HCT116 (cell line): ENCODE results near the gene LAX1. TPM values are rescaled to one million over a fixed set of nuclear protein-coding genes. Genes with fewer than 3 reads are reported as not detected.
A peak's percentile ranks its signal among the peaks of the same experiment; 100 is the strongest.

Experiments used
- ATAC-seq: fragments of 200-7000 bp; cut with Tn5 transposase; 2 replicates; pipeline ENCODE4 v1.9.1; 2020; ENCODE audit warnings: mild to moderate bottlenecking, moderate library complexity
- BruUV-seq: library from RNA; stranded (reverse); fragments of 400-500 nt; replicated peaks from 2 replicates; lab custom pipeline; 2021; lab: Mats Ljungman, UMichigan
- CTCF ChIA-PET: fragments of 300-600 bp; sonication (Branson Sonifier 250); formaldehyde crosslinking; loops from one replicate; lab custom pipeline; 2021; ENCODE audit warnings: antibody characterized with exemption; lab: Charles Lee
- POLR2A ChIA-PET: fragments of 300-600, 350-600 bp; sonication (Branson Sonifier 250); formaldehyde crosslinking; loops from one replicate; lab custom pipeline; 2021; ENCODE audit warnings: antibody characterized with exemption; lab: Charles Lee
- RAD21 ChIA-PET, 2 experiments: fragments of 300-600 bp; sonication (Branson Sonifier 250); formaldehyde crosslinking; loops; one replicate each; lab custom pipeline; 2023; ENCODE audit warnings: low total read pairs in 2 of 2; ENCODE audit not compliant: uncharacterized antibody in 2 of 2, unreplicated experiment in 2 of 2, low non-redundant PET in 1 of 2; lab: Charles Lee
- DNase-seq: peaks from one replicate; pipeline ENCODE4 v3.0.0-alpha.2; 2010; ENCODE audit warnings: low read depth, low spot score
- H2AFZ ChIP-seq: fragments of 200-600 bp; shearing (Covaris generic), sonication (generic); 2 replicates; pipeline ENCODE4 v1.6.1; 2017; ENCODE audit warnings: low read depth, mixed run types, mixed read lengths, antibody characterized with exemption, low read length; ENCODE audit not compliant: poor library complexity, severe bottlenecking
- H3K27ac ChIP-seq: 2 replicates; pipeline ENCODE4 v1.5.1; 2012; ENCODE audit warnings: low read depth, low read length
- H3K27me3 ChIP-seq: fragments of 200-600 bp; sonication (generic); 2 replicates; pipeline ENCODE4 v1.6.1; 2016; ENCODE audit warnings: mixed run types, low read length, mixed read lengths; ENCODE audit not compliant: insufficient read depth
- H3K36me3 ChIP-seq, 2 experiments: fragments of 200-500 bp in 1 of 2; fragments of 200-600 bp in 1 of 2; sonication (Bioruptor generic) in 1 of 2; sonication (generic) in 1 of 2; 2 replicates each; pipeline versions ENCODE4 v1.5.1 to v1.6.1; 2014 to 2016; ENCODE audit warnings: low read length in 2 of 2, inconsistent platforms in 1 of 2, mixed read lengths in 1 of 2, mixed run types in 1 of 2; ENCODE audit not compliant: insufficient read depth in 2 of 2, control insufficient read depth in 1 of 2
- H3K4me1 ChIP-seq, 2 experiments: fragments of 200-600 bp in 1 of 2; sonication (generic) in 1 of 2; 2 replicates each; pipeline versions ENCODE4 v1.5.1 to v1.6.1; 2012 to 2017; ENCODE audit warnings: low read length in 2 of 2, inconsistent platforms in 1 of 2, mild to moderate bottlenecking in 1 of 2, mixed read lengths in 1 of 2, mixed run types in 1 of 2, moderate library complexity in 1 of 2; ENCODE audit not compliant: insufficient read depth in 2 of 2, control insufficient read depth in 1 of 2
- H3K4me2 ChIP-seq: fragments of 200-600 bp; sonication (generic); 2 replicates; pipeline ENCODE4 v1.6.1; 2017; ENCODE audit warnings: mixed run types, low read length, mixed read lengths
- H3K4me3 ChIP-seq, 2 experiments: fragments of 200-600 bp in 1 of 2; sonication (generic) in 1 of 2; replicated peaks in 1 of 2; 2 replicates each; pipeline ENCODE4 v1.5.1; 2011 to 2016; ENCODE audit warnings: low read length in 2 of 2, control low read depth in 1 of 2, low read depth in 1 of 2, mild to moderate bottlenecking in 1 of 2, mixed read lengths in 1 of 2, mixed run types in 1 of 2
- H3K79me2 ChIP-seq: fragments of 200-600 bp; sonication (generic); 2 replicates; pipeline ENCODE4 v1.6.1; 2017; ENCODE audit warnings: mild to moderate bottlenecking, mixed run types, low read length, moderate library complexity, mixed read lengths; ENCODE audit not compliant: insufficient read depth
- H3K9ac ChIP-seq: fragments of 200-600 bp; sonication (generic); 2 replicates; pipeline ENCODE4 v1.6.1; 2016; ENCODE audit warnings: low read length, mixed read lengths
- H3K9me2 ChIP-seq: fragments of 200-600 bp; sonication (generic), shearing (Covaris generic); 2 replicates; pipeline ENCODE4 v1.6.1; 2017; ENCODE audit warnings: mixed run types, mild to moderate bottlenecking, moderate library complexity; ENCODE audit not compliant: insufficient read depth
- H3K9me3 ChIP-seq, 2 experiments: fragments of 200-500 bp in 1 of 2; fragments of 200-600 bp in 1 of 2; sonication (Bioruptor generic) in 1 of 2; sonication (generic) in 1 of 2; 2 replicates each; pipeline ENCODE4 v1.6.1; 2014 to 2017; ENCODE audit warnings: low read length in 2 of 2, mixed read lengths in 2 of 2, inconsistent platforms in 1 of 2, low read depth in 1 of 2, mild to moderate bottlenecking in 1 of 2, mixed run types in 1 of 2, moderate library complexity in 1 of 2; ENCODE audit not compliant: control insufficient read depth in 1 of 2, insufficient read depth in 1 of 2
- H4K20me1 ChIP-seq: fragments of 200-600 bp; sonication (generic), shearing (Covaris generic); 2 replicates; pipeline ENCODE4 v1.6.1; 2017; ENCODE audit warnings: mixed run types, mild to moderate bottlenecking, moderate library complexity; ENCODE audit not compliant: insufficient read depth
- CBX3 ChIP-seq: IDR thresholded peaks from 2 replicates; pipeline ENCODE4 v1.6.1; 2012; ENCODE audit warnings: low read depth
- CEBPB ChIP-seq: IDR thresholded peaks from 2 replicates; pipeline ENCODE4 v1.6.1; 2012; ENCODE audit warnings: low read depth
- CTCF ChIP-seq, 3 experiments: fragments of 200-600 bp in 1 of 3; sonication (generic) in 1 of 3; IDR thresholded peaks in 2 of 3; conservative IDR thresholded peaks in 1 of 3; 2 replicates each; pipeline ENCODE4 v1.5.1; 2012 to 2017; ENCODE audit warnings: low read depth in 2 of 3, low read length in 2 of 3, antibody characterized with exemption in 1 of 3, borderline replicate concordance in 1 of 3, control low read depth in 1 of 3, mild to moderate bottlenecking in 1 of 3, mixed read lengths in 1 of 3, mixed run types in 1 of 3, moderate library complexity in 1 of 3; ENCODE audit not compliant: insufficient read depth in 1 of 3
- ELF1 ChIP-seq: IDR thresholded peaks from 2 replicates; pipeline ENCODE4 v1.6.1; 2012; ENCODE audit warnings: low read depth, borderline replicate concordance
- EZH2phosphoT487 ChIP-seq: fragments of 200-600 bp; IDR thresholded peaks from 2 replicates; pipeline ENCODE4 v1.6.1; 2018; ENCODE audit warnings: antibody characterized with exemption, borderline replicate concordance
- FOSL1 ChIP-seq: IDR thresholded peaks from 2 replicates; pipeline ENCODE4 v1.6.1; 2012; ENCODE audit warnings: low read depth
- POLR2AphosphoS5 ChIP-seq: IDR thresholded peaks from 2 replicates; pipeline ENCODE4 v1.6.1; 2011; ENCODE audit warnings: mild to moderate bottlenecking, low read depth, low read length, moderate library complexity
- RAD21 ChIP-seq: IDR thresholded peaks from 2 replicates; pipeline ENCODE4 v1.6.1; 2012; ENCODE audit warnings: low read depth, mild to moderate bottlenecking
- YY1 ChIP-seq: IDR thresholded peaks from 2 replicates; pipeline ENCODE4 v1.6.1; 2011; ENCODE audit warnings: low read length, low read depth, moderate library complexity, mild to moderate bottlenecking; ENCODE audit not compliant: insufficient replicate concordance; ENCODE audit errors: extremely low read depth
- ZFX ChIP-seq: fragments of 450-650 bp; IDR thresholded peaks from 2 replicates; pipeline ENCODE4 v1.6.1; 2017
- ZNF274 ChIP-seq: fragments of 200-500 bp; sonication (Bioruptor generic); IDR thresholded peaks from 2 replicates; pipeline ENCODE4 v1.6.1; 2014; ENCODE audit warnings: mild to moderate bottlenecking, low read depth, low read length, inconsistent platforms
- intact Hi-C: fragments of 100-400 bp; cut with micrococcal nuclease; formaldehyde crosslinking; loops from 2 replicates; pipeline ENCODE4 v1.10.0; 2022
- total RNA-seq: library from RNA; stranded (reverse); gene quantifications from one replicate; pipeline ENCODE4 v1.2.1, GENCODE V29; 2021; ENCODE audit not compliant: unreplicated experiment

Gene LAX1
- total RNA-seq, 1 experiment from 2014 or later, result 0.12 TPM

- RAD21 ChIA-PET, result no interaction called here
- Histone ChIP-seq H3K9ac (no peak overlapping the region), H3K4me1 (no peaks in the 10 kb centered on the region), H3K79me2 (no peaks in the 10 kb centered on the region), H2AFZ (peak overlapping the region; percentile 7), H3K36me3 (no peaks in the 10 kb centered on the region), H3K27me3 (peaks cover 4% of the 10 kb centered on the region; the same call in 1 of the 2 replicates), H4K20me1 (no peaks in the 10 kb centered on the region; the same call in 1 of the 2 replicates), H3K4me2 (no peak overlapping the region), H3K27ac (no peak overlapping the region), H3K4me3 (no peak overlapping the region), H3K9me3 (no peaks in the 10 kb centered on the region), H3K9me2 (no peaks in the 10 kb centered on the region)
- CTCF ChIA-PET, result interaction anchor here (0.5 kb wide), 1 partner anchor 8 kb away, joined by 3 read pairs; no protein-coding TSS in a partner anchor
- TF ChIP-seq YY1 (no peak), EZH2phosphoT487 (no peak), ZFX (no peak), ZNF274 (no peak), CEBPB (no peak), POLR2AphosphoS5 (no peak), FOSL1 (no peak), CTCF (IDR thresholded peaks at IDR 0.05 in 2 of 3, conservative IDR thresholded peaks at IDR 0.05 in 1 of 3; ENCODE audit: borderline replicate concordance in 1 of 3, insufficient read depth in 1 of 3, low read depth in 2 of 3, low read length in 2 of 3) (peak; percentile 12 to 35 (median 12); a peak in 3 of 6 replicates), RAD21 (peak; percentile 65), ELF1 (no peak), CBX3 (no peak)
- no TSS peak for BruUV-seq
- ATAC-seq (peak; percentile 87), DNase-seq (no peak)
- intact Hi-C loops, result no loop called here
- POLR2A ChIA-PET, result no interaction called here
These were observed 11.7 kb downstream of the LAX1 start for GRCh38 chr1:203776636-203777035.
